ENCODE measurements around the gene A2M. TPM values are rescaled to one million over a fixed set of nuclear protein-coding genes. Genes with fewer than 3 reads are reported as not detected.

A2M gene
- polyA plus RNA-seq, 6 donors from 2014 or later, result 0.48 TPM; not detected in 5

DNA sequence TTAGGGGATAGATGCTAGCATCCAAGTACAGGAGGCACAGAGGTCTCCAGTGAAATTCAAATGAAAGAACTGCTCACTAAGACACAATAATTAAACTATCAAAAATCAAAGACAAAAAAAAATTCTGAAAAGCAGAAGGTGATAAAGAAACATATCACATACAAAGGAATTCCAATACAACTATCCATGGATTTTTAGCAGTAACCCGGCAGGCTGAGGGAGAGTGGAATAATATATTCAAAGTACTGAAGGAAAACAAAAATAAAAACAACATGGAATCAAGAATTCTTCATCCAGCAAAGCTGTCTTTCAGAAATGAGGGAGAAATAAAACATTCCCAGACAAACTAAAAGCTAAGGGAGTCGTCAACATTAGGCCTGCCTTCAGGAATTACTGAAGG lies 31.9 kb downstream of the A2M start:
- Mint-ChIP-seq H3K27me3 (peaks cover 0 to 8% (median 0%) of the 10 kb centered on the region in 3 donors), H3K27ac (no peak overlapping the region), H3K9me3 (peaks cover 16 to 66% (median 36%) of the 10 kb centered on the region in 7 donors), H3K4me1 (peaks cover 0 to 5% (median 0%) of the 10 kb centered on the region in 3 donors), H3K4me3 (no peak overlapping the region), H3K36me3 (peaks cover 0 to 24% of the 10 kb centered on the region in 2 donors)
- DNase-seq (no peak), ATAC-seq (ENCODE audit: low read depth in 2 of 2) (no peak)

DNA sequence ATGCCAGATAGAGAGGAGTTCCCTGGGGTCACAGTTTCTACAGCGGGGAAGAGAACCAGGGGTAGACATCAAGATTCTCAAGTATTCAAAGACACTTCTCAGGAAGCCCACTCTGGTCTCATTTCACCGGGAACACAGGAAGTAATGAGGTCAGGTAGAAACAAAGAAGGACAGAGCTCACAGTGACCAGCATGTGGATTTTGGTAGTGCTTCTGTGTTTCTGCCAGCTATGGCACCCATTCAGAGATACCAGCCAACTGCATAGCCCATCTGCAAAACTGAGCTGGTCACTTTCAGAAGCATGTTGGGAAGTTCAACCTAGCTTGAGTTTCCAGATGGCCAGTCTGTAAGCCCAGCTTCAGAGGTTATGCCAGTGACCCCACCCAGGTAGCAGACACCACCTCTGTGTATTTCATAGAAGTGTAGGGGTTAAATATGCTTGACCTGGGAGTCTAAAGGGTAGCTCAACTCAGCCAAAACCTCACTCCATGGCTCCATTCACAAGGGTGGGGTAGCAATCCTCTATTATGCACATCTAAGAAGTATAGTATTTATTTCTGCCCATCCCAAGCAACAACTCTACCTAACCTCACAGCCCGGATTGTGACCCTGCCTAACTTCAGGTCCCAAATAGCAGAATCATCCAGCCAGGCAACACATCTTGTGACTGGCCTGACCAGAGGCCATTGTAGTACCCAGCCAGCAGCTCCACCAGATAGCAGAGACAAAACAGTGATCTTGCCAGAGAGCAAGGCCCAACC lies 33.9 kb downstream of the A2M start:
- no peak for DNase-seq
- Mint-ChIP-seq H3K27me3 (peaks cover 0 to 8% (median 5%) of the 10 kb centered on the region in 3 donors), H3K36me3 (peaks cover 0 to 24% of the 10 kb centered on the region in 2 donors), H3K27ac (no peak overlapping the region), H3K4me1 (peaks cover 0 to 5% (median 0%) of the 10 kb centered on the region in 3 donors), H3K4me3 (no peak overlapping the region), H3K9me3 (peaks cover 16 to 70% (median 36%) of the 10 kb centered on the region in 7 donors)
- ATAC-seq (ENCODE audit: low read depth in 2 of 2), result no peak

DNA sequence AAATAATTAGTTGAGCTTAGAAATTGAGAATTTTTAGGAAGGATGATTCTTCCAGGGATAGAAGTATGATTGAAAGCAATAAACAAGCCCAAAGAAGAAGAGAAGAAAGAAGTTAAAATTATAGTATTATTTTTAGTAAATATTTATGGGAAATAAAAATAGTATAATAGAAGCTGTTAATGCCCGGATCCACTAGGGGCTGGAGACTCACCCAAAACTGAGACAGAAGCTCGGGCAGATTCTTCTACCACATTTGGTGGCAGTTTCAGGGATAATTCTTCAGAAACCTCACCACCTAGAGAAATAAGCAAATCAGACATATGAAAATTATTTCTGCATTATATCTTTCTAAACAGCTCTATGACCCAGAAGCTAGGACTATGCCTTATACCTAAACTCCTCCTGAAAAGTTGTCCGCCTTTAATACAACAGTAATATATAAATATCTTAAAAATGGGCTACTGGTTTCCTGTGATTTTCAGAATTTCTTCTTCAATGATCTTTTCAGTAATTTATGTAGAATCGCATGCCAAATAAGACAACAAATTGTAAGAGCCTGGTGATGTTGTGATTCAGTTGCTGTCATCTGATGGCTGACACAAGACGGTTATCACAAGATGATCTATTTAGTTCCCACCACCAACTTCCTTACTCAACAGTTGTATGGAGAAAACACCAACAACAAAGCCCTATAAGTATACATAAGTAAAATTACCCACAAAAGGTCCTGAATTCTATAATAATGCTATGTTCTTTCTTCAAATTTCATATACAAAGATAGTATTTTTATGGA lies 35.6 kb downstream of the A2M start:
- H3K9me3 Mint-ChIP-seq, result peaks cover 14 to 53% (median 29%) of the 10 kb centered on the region in 7 donors
- no peak overlapping the region for H3K27ac Mint-ChIP-seq
- H3K27me3 Mint-ChIP-seq, result peaks cover under 1 to 8% (median 5%) of the 10 kb centered on the region in 3 donors

DNA sequence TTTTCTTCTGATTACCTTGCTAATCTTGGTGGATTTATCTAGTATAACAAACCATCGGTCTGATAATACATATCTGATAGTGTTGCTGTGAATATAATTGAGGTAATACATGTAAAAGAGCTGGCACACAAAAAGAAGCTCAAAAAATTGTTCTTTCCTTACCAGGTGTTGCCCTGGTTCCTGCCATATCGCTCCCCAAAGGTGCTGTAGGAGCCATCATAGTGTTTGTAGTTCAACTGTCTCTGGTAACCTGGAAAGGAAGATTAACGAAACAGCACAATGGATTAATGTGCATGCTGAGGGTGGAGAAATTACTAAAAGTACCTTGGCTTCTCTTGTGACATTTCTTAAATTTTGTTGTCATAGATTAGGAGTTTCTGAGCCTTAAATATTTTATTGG lies 36.6 kb downstream of the A2M start:
- ATAC-seq (ENCODE audit: low read depth in 2 of 2) (no peak), DNase-seq (no peak)
- Mint-ChIP-seq H3K4me1 (no peaks in the 10 kb centered on the region), H3K27ac (no peak overlapping the region), H3K9me3 (peaks cover 9 to 44% (median 20%) of the 10 kb centered on the region in 7 donors), H3K27me3 (peaks cover 9 to 11% (median 11%) of the 10 kb centered on the region in 3 donors), H3K4me3 (no peak overlapping the region), H3K36me3 (peaks cover 0 to 17% of the 10 kb centered on the region in 2 donors)

More for the DNA sequence above, 35.6 kb downstream of the A2M start:
- DNase-seq (no peak), ATAC-seq (ENCODE audit: low read depth in 2 of 2) (no peak)
- H3K36me3 Mint-ChIP-seq, result peaks cover 0 to 24% of the 10 kb centered on the region in 2 donors
- H3K4me1 Mint-ChIP-seq, result peaks cover 0 to 5% (median 0%) of the 10 kb centered on the region in 3 donors
- no peak overlapping the region for H3K4me3 Mint-ChIP-seq

DNA sequence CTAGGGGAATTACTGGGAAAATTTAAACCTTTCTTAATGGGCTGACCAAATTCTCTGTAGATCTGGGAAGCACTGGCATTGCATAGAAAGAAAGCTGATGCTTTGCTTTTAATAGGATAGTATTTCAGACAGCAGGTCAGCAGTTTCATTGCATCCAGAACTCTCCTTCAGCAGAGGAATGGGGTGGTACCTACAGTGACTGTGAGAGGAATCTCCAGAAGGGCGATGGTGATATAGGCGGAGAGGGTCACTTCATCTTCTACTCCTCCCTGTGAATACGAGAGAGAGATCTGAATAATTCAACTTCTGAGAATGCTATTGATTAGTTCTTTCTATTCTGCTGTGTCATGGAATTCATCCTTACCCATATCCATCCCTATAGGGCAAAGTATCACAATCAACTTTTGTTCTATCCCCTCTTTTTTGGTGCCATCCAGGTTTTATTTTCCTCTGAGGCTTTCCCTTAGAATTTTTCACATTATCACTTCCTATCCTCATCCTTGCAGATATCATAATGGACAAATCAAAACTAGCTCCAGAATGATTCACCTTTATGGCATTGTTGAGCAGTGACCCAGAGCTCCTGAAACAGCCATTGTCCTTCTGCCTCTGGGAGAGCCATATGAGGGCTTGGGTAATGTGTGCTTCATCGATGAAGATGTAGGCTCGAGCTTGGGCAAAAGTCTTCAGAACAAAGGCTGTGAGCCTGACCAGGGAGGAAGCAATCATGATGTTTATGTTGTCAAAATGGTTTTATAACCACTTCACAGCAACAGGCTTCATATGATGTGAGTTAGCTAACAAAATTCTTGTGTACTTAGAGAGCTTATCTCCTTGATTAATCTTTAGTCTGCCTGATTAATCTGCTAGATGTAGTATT lies 38.3 kb downstream of the A2M start:
- no peak overlapping the region for H3K4me3 Mint-ChIP-seq
- DNase-seq, result no peak
- H3K4me1 Mint-ChIP-seq, result no peaks in the 10 kb centered on the region
- H3K9me3 Mint-ChIP-seq, result peaks cover 3 to 27% (median 8%) of the 10 kb centered on the region in 7 donors
- no peak for ATAC-seq (ENCODE audit: low read depth in 2 of 2)
- H3K27me3 Mint-ChIP-seq, result peaks cover 15 to 22% (median 20%) of the 10 kb centered on the region in 3 donors
- peaks cover 0 to 8% of the 10 kb centered on the region in 2 donors for H3K36me3 Mint-ChIP-seq
- no peak overlapping the region for H3K27ac Mint-ChIP-seq

DNA sequence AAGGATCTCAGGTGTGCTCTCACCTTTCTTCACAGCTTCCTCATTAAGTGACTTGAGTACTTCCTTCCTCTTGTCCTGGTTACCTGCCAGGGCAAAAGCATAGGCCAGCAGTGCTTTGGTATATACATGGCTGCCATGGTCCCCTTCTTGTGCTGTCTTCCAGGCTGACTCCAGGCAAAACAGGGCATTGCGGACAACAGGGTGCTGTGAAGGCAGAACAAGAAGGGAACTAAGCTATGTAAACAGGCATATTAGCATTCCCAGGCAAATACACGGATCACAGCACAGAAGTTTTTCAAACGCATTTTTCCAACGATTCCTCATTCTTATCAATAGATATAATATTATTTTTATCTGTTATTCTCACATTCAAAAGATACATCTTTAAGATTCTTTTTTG lies 39.0 kb downstream of the A2M start:
- H3K4me3 Mint-ChIP-seq, result no peak overlapping the region
- ATAC-seq (ENCODE audit: low read depth in 2 of 2) (no peak), DNase-seq (no peak)
- H3K36me3 Mint-ChIP-seq, result peaks cover 0 to 6% of the 10 kb centered on the region in 2 donors
- no peaks in the 10 kb centered on the region for H3K4me1 Mint-ChIP-seq
- peaks cover 3 to 22% (median 4%) of the 10 kb centered on the region in 7 donors for H3K9me3 Mint-ChIP-seq
- peaks cover 15 to 26% (median 20%) of the 10 kb centered on the region in 3 donors for H3K27me3 Mint-ChIP-seq
- no peak overlapping the region for H3K27ac Mint-ChIP-seq

DNA sequence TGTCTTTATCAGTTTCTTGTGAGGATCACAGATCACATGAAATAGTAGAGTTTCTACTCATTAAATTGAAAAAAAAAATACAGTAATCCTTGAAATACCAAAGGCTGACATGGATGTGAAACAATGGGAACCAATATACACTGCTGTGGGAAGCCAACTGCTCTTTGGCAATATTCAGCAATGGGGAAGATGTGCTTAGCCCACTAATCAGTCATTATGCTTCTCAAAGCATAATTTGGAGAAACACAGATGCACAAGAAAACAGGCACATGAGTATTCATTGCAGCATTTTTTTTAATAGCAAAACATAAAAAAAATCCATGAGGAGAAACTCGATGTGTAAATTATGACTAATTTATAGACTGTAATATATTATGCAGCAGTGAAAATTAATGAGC lies 40.6 kb downstream of the A2M start:
- ATAC-seq (ENCODE audit: low read depth in 2 of 2) (no peak), DNase-seq (no peak)
- Mint-ChIP-seq H3K36me3 (no peaks in the 10 kb centered on the region), H3K27me3 (peaks cover 15 to 32% (median 20%) of the 10 kb centered on the region in 3 donors), H3K9me3 (peaks cover 0 to 17% (median 0%) of the 10 kb centered on the region in 7 donors), H3K27ac (no peak overlapping the region), H3K4me1 (no peaks in the 10 kb centered on the region), H3K4me3 (no peak overlapping the region)

DNA sequence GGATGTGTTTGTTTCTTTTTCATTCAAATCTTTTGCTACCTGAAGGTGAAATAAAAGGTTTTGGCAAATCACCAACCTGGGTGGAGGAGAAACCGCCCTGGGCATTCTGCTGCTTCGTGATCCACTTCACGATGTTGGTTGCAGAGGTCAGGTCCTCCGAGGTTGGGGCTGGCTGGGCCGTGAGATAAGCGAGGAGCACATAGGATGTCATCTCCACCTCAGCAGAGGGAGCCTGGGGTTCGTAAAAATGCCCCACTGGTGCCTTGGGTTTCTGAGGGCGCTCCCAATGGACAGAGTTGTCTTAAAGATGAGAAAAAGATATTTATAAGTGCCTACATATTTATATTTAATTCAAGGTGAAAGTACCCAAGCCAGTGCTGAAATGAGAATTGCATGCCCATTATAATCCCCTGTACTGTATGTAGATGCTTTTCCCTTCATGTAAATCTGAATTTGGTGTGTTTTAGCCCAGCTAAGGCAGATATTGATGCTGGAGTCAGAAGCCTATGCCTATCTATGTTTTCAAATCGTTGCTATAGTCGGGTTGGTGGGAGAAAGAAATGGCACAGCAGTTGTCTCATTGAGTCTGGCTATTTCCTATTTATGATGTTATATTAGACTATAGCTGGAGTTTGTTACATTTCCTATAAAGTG lies 41.1 kb downstream of the A2M start:
- Mint-ChIP-seq H3K4me3 (no peak overlapping the region), H3K27ac (no peak overlapping the region), H3K36me3 (no peaks in the 10 kb centered on the region), H3K9me3 (peaks cover 0 to 16% (median 0%) of the 10 kb centered on the region in 7 donors), H3K27me3 (peaks cover 15 to 32% (median 19%) of the 10 kb centered on the region in 3 donors), H3K4me1 (no peaks in the 10 kb centered on the region)
- no peak for ATAC-seq (ENCODE audit: low read depth in 2 of 2)
- no peak for DNase-seq

DNA sequence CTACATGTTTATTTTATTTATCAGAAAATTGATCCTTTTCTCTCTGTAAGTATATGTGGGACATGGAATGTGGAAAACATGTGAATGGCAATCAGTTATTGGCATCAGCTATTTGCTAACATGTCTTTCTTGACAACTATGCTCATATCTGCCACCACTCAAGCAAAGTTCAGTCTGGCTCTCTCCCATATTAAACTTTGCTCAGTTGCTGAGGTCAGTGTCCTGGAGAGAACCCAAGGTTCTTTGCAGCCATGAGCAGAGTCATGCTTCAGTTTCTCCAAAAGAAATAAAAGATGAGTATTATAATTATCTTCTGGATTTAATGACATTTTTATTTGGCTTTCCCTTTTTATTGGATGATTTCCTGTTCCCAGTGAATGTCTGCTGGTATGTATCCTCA lies 42.6 kb downstream of the A2M start:
- DNase-seq (no peak), ATAC-seq (ENCODE audit: low read depth in 2 of 2) (no peak)
- no peaks in the 10 kb centered on the region for H3K4me1 Mint-ChIP-seq
- no peaks in the 10 kb centered on the region for H3K36me3 Mint-ChIP-seq
- H3K27me3 Mint-ChIP-seq, result peaks cover 12 to 32% (median 14%) of the 10 kb centered on the region in 3 donors
- peaks cover 0 to 5% (median 0%) of the 10 kb centered on the region in 7 donors for H3K9me3 Mint-ChIP-seq
- H3K27ac Mint-ChIP-seq, result no peak overlapping the region
- H3K4me3 Mint-ChIP-seq, result peak overlapping the region in 1 of 8 donors; percentile 2

DNA sequence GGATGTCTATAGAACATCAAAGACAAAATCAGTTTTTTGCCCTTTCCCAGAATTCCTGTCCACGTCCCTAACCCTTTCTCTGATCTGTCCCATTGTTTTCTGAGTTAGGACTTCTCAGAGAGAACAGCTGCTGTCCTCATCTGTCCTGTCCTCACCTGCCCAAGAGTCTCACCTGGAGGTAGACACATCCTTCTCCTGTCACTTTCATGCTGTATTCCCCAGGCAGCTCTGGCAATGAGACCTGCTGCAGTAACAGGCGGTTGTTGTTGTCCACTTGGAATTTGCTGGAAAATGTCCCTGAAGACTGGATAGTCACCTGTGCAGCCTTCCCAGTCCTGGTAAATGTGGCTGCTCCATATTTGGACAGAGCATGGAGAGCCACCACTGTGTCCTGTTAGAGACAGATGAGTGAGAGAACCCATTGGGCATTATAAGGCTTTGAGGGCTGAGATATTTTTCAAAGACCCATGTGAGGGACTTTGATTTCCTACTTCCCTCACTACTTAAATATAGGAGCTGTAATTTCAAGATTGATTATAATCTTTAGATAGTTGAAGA lies 43.2 kb downstream of the A2M start:
- ATAC-seq (ENCODE audit: low read depth in 2 of 2) (no peak), DNase-seq (no peak)
- Mint-ChIP-seq H3K36me3 (no peaks in the 10 kb centered on the region), H3K4me3 (peak overlapping the region in 1 of 8 donors; percentile 2), H3K27ac (no peak overlapping the region), H3K27me3 (peaks cover 12 to 32% (median 14%) of the 10 kb centered on the region in 3 donors), H3K4me1 (no peaks in the 10 kb centered on the region), H3K9me3 (no peaks in the 10 kb centered on the region)

DNA sequence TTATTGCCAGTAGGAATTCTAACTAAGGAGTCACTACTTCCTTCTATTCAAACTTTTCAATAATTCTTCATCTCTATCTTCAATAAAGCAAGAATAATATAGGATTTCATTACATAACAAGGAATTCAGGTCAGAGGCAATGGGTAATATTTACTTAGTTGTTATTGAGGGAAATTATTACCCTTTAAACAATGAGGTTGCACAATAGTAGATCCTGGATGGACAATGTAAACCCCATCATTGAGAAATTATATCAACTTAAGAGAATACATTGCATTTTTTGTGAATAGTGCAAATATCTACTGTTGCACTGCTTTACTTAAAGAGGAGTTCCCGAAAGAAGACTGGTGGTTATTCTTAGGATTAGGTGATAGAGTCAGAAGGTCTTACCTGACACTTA lies 43.8 kb downstream of the A2M start:
- Mint-ChIP-seq H3K36me3 (no peaks in the 10 kb centered on the region), H3K9me3 (no peaks in the 10 kb centered on the region), H3K27ac (no peak overlapping the region), H3K4me1 (no peaks in the 10 kb centered on the region), H3K27me3 (peaks cover 12 to 34% (median 14%) of the 10 kb centered on the region in 3 donors), H3K4me3 (no peak overlapping the region)
- ATAC-seq (ENCODE audit: low read depth in 2 of 2) (no peak), DNase-seq (no peak)

DNA sequence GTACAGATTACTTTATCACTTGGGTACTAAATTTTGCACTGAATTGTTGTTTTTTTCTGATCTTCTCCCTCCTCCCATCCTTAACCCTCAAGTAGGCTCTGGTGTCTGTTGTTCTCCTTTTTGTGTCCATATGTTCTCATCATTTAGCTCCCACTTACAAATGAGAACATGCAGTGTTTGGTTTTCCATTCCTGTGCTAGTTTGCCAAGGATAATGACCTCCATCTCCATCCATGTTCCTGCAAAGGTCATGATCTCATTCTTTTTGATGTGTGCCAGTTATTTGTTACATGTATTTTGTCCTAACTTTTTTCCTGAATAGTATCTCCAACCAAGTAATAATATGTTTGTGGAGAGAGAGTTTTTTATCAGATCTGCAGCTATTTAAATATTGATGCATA lies 44.2 kb downstream of the A2M start:
- Mint-ChIP-seq H3K4me1 (no peaks in the 10 kb centered on the region), H3K27ac (peak overlapping the region in 1 of 6 donors; percentile 85), H3K4me3 (no peak overlapping the region), H3K27me3 (peaks cover 14 to 38% (median 15%) of the 10 kb centered on the region in 3 donors), H3K9me3 (no peaks in the 10 kb centered on the region), H3K36me3 (no peaks in the 10 kb centered on the region)
- no peak for DNase-seq
- ATAC-seq (ENCODE audit: low read depth in 2 of 2), result no peak

All from naive B cell (primary cell).